Activated naive CD4-positive, alpha-beta T cell treated with anti-CD3 and anti-CD28 coated beads, Interleukin-2, amount 50 U/mL, for 72 hours (primary cell): ENCODE data around the gene MGLL. TPM values are rescaled to one million over a fixed set of nuclear protein-coding genes. Genes with fewer than 3 reads are reported as not detected.

ENCODE experiments used
- ATAC-seq, 2 donors: fragments of 150-1000 bp; cut with Tn5 transposase; 2 replicates each; pipeline ENCODE4 v1.10.0; 2021; ENCODE audit warnings: mild to moderate bottlenecking in 2 of 2, moderate library complexity in 2 of 2
- DNase-seq, 2 donors: peaks; one replicate each; pipeline ENCODE4 v3.0.0; 2021 to 2022; ENCODE audit warnings: low spot score in 2 of 2
- H3K27ac Mint-ChIP-seq, 2 donors: one replicate each; pipeline ENCODE4 v1.8.0; 2022; ENCODE audit warnings: mild to moderate bottlenecking in 2 of 2, mixed read lengths in 2 of 2
- H3K36me3 Mint-ChIP-seq, 2 donors: one replicate each; pipeline ENCODE4 v1.8.0; 2022; ENCODE audit warnings: mixed read lengths in 2 of 2
- H3K9me3 Mint-ChIP-seq, 2 donors: one replicate each; pipeline ENCODE4 v1.8.0; 2022; ENCODE audit warnings: mixed read lengths in 2 of 2
- total RNA-seq, 2 donors: library from RNA; stranded (reverse); gene quantifications; one replicate each; pipeline ENCODE4 v1.2.3, GENCODE V29; 2022

The MGLL gene
- total RNA-seq, 2 donors from 2014 or later, result 0.14 to 0.29 TPM

GRCh38 chr3:127787071-127787490 is 35.2 kb downstream of the MGLL start:
- Mint-ChIP-seq H3K27ac (no peak overlapping the region), H3K9me3 (no peaks in the 10 kb centered on the region), H3K36me3 (no peaks in the 10 kb centered on the region)
- ATAC-seq (no peak), DNase-seq (no peak)

GRCh38 chr3:127786353-127787070 is 35.8 kb downstream of the MGLL start:
- no peaks in the 10 kb centered on the region for H3K36me3 Mint-ChIP-seq
- H3K9me3 Mint-ChIP-seq, result no peaks in the 10 kb centered on the region
- no peak for DNase-seq
- ATAC-seq, result no peak
- H3K27ac Mint-ChIP-seq, result no peak overlapping the region

DNA sequence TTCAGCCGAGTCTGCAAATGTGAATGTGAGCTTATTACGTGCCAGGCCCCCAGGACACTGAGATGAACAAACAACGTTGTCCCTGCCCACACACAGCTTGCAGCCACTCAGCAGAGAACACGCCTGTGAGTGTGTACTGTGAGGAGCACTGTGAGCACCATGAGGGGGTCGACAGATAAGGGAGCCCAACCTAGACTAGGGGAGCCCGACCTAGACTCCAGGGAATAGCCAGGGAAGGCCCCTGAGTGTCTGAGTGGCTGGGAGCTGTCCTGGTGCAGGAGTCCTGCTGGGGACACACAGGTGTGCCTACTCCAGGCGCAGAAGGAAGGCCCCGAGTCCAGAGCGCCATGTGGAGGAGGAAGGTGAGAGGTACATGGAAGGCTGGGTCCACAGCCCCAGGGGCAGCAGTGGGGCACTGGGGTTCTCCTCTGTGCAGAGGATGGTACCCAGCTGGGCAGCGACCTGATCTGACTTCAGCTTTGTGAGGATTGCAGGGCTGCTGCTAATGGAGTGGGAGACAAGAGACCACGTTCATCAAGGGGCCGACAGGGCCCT is 36.5 kb downstream of the MGLL start:
- H3K27ac Mint-ChIP-seq, result no peak overlapping the region

GRCh38 chr3:127784865-127785710 is 37.2 kb downstream of the MGLL start:
- Mint-ChIP-seq H3K9me3 (no peaks in the 10 kb centered on the region), H3K27ac (no peak overlapping the region), H3K36me3 (no peaks in the 10 kb centered on the region)
- no peak for ATAC-seq
- DNase-seq, result no peak

More for the DNA sequence above, 36.5 kb downstream of the MGLL start:
- DNase-seq, result no peak
- H3K9me3 Mint-ChIP-seq, result no peaks in the 10 kb centered on the region
- H3K36me3 Mint-ChIP-seq, result no peaks in the 10 kb centered on the region
- no peak for ATAC-seq

DNA sequence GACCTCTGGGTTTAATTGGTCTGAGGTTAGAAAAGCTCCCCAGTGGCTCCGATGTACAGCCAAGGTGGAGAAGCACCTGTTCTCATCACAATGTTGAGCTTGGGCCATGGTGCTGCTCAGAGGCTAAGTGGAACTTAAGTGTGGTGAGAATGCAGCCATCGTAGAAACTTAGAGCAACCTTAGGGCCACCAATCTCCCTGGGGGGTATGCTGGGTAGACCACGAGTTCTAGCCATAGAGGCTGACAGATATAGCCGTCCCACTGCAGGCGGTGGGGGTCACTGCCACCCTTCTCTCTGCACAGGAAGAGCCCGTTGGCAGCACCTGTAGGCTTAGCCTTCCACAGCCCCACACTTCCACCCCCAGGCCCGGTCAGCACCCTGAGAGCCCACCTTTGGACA is 38.0 kb downstream of the MGLL start:
- peaks cover 0 to 4% of the 10 kb centered on the region in 2 donors for H3K9me3 Mint-ChIP-seq
- no peaks in the 10 kb centered on the region for H3K36me3 Mint-ChIP-seq
- ATAC-seq (no peak), DNase-seq (no peak)
- no peak overlapping the region for H3K27ac Mint-ChIP-seq

DNA sequence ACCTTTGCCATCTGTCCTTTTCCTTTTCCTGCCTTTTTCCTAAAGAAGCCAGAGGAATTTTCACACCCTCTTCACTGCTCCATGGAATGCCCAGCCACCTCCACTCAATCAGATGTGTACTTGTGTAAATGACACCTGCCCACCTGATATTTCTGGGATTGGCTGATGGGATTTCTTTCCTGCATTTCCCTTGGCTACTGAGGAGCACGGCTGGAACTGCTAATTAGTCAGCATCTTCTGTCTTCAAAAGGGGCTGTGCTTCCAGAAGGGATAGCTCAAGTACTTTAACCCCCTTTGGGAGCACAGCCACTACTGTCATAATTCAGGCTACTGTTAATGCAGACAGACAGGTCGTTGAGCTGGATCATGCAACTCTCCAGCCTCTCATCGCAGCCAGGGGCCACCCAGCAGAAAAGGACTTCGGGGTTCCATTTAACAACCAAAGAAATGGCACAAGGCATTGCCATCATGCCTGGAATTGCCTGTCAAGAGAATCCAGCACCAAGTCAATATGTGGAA is 38.6 kb downstream of the MGLL start:
- ATAC-seq (no peak), DNase-seq (no peak)
- H3K27ac Mint-ChIP-seq, result peak overlapping the region in 1 of 2 donors; percentile 60
- H3K9me3 Mint-ChIP-seq, result peaks cover 0 to 4% of the 10 kb centered on the region in 2 donors
- H3K36me3 Mint-ChIP-seq, result no peaks in the 10 kb centered on the region

GRCh38 chr3:127783166-127783565 is 39.1 kb downstream of the MGLL start:
- no peak for ATAC-seq
- DNase-seq, result no peak
- Mint-ChIP-seq H3K9me3 (peaks cover 0 to 4% of the 10 kb centered on the region in 2 donors), H3K27ac (no peak overlapping the region), H3K36me3 (no peaks in the 10 kb centered on the region)

- peaks cover 0 to 9% of the 10 kb centered on the region in 2 donors for H3K9me3 Mint-ChIP-seq
- H3K27ac Mint-ChIP-seq, result no peak overlapping the region
- H3K36me3 Mint-ChIP-seq, result peaks cover 0 to 5% of the 10 kb centered on the region in 2 donors
- DNase-seq (no peak), ATAC-seq (no peak)
Measured at GRCh38 chr3:127781411-127782001, 40.8 kb downstream of the MGLL start.

DNA sequence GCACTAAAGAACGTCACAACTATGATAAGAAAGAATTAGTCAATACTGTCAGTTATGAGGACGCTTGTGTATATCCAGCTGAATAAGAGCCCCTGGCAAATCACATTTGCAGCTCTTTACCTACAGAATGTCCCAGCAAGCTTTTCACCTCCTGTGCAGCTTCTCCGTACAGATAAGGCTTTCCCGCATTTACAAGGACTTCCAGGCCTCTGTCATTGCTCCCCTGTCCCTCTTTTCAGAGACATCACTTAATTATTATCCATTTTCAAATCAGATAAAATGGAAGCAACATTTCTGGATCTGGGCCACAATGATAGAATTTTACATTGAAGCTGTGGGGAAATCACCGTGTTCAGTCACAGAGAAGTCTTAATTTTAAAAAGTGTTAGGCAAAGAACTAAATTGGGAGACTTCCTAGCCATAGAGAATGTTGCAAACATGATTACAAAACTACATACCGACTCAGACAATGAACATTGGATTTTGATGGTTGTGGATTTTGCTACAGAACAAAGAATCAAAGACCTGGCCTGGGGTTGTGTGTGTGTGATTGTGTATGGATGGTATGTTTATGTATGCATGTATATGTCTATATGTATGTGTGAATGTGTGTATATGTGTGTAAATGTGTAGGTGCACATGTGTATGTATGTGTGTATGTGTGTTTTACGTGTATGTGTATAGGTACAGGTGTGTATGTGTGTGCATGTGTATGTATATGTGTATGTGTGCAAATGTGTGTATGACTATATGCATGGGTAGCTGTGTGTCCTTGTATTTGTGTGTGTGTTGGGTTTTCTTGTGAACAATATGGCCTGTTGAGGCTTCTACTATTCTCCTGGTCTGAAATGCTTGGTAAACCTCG is 41.5 kb downstream of the MGLL start:
- ATAC-seq (no peak), DNase-seq (no peak)
- Mint-ChIP-seq H3K36me3 (peaks cover 0 to 6% of the 10 kb centered on the region in 2 donors), H3K9me3 (peaks cover 0 to 10% of the 10 kb centered on the region in 2 donors), H3K27ac (no peak overlapping the region)

DNA sequence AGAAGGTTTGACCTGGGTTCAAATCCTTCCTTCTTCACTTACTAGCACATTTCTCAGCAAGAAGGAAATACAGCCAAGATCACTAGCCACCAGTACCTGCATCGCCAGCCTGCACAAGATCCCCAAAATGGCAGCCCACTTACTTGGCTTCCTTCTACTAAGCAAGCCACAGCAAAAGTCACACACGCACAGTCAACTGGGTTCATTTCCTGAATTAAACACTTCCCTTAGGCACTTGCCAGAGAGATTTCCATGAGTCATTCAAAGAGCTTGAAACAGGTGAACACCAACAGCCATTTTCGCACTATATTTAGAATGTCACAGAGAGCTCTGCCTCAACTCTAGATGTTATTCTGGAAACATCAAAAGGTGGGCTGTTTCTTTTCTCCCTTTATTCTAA is 42.6 kb downstream of the MGLL start:
- peaks cover 0 to 10% of the 10 kb centered on the region in 2 donors for H3K9me3 Mint-ChIP-seq
- ATAC-seq (peak; percentile 78 to 88), DNase-seq (no peak)
- peaks cover 0 to 6% of the 10 kb centered on the region in 2 donors for H3K36me3 Mint-ChIP-seq
- peak overlapping the region; percentile 23 to 39 for H3K27ac Mint-ChIP-seq

DNA sequence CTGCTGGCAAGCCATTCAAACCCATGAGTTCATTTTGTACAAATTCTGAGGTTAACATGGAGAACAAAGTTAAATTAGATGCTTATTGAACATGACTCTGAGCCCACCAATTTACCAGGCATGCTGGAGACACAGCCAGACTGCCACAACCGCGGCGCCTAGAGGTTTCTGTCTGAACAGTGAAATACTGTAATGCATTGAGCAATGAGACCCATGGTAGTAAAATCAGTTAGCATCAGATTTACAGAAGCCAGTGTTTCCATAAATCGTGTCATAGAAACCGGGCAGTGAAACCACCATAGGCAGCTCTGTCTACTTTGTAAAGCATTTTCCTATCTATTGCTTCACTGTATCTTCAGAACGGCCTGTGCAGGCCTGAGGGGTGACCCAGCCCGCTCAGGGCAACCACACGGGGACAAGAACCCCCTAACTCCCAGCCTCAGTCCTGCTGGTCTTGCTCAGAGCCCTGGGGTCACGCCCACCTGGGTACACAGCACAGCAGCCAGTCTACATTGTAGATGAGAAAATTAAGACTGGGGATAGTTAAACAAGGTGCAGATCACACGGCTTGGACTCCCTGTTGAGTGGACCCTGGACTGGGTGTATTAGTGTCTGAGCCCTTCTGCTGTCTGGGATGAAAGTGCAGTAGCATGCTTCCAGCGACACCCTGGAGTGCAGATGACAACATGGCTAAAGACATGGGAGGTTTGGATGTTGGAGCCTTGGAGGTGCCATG is 44.2 kb downstream of the MGLL start:
- DNase-seq, result no peak
- peaks cover 0 to 6% of the 10 kb centered on the region in 2 donors for H3K36me3 Mint-ChIP-seq
- peaks cover 0 to 10% of the 10 kb centered on the region in 2 donors for H3K9me3 Mint-ChIP-seq
- no peak overlapping the region for H3K27ac Mint-ChIP-seq
- no peak for ATAC-seq

GRCh38 chr3:127777332-127777731 is 45.0 kb downstream of the MGLL start:
- no peak for ATAC-seq
- Mint-ChIP-seq H3K9me3 (peaks cover 0 to 10% of the 10 kb centered on the region in 2 donors), H3K36me3 (peaks cover 0 to 6% of the 10 kb centered on the region in 2 donors)

DNA sequence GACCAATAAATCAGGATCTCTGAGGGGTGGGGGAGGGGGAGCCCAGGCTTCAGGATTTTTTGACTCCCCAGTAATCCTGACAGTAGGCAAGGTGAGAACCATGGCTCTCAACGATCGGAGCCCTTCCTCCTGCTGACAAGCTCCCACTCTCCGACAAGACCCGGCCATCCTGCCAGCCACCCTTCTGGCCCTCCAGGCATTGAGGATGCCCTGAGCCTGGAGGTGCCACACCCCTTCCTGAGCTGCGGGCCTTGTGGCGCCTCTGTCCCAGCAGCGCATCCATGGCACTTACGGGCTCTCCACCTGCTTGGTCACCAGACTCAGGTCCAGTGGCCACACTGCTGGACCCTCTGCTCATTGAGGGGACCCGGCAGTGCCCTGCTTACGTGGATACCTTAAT is 46.0 kb downstream of the MGLL start:
- ATAC-seq, result no peak
- no peak for DNase-seq
- H3K9me3 Mint-ChIP-seq, result peaks cover 0 to 10% of the 10 kb centered on the region in 2 donors
- H3K27ac Mint-ChIP-seq, result peak overlapping the region; percentile 38 to 64
- H3K36me3 Mint-ChIP-seq, result peaks cover 0 to 6% of the 10 kb centered on the region in 2 donors

More at GRCh38 chr3:127777332-127777731, 45.0 kb downstream of the MGLL start:
- no peak overlapping the region for H3K27ac Mint-ChIP-seq
- DNase-seq, result no peak

- H3K27ac Mint-ChIP-seq, result no peak overlapping the region
- H3K36me3 Mint-ChIP-seq, result peaks cover 0 to 6% of the 10 kb centered on the region in 2 donors
- DNase-seq, result no peak
- no peak for ATAC-seq
- peaks cover 0 to 10% of the 10 kb centered on the region in 2 donors for H3K9me3 Mint-ChIP-seq
Measured at GRCh38 chr3:127775398-127776109, 46.8 kb downstream of the MGLL start.

- DNase-seq (no peak), ATAC-seq (no peak)
- Mint-ChIP-seq H3K27ac (no peak overlapping the region), H3K36me3 (peaks cover 0 to 6% of the 10 kb centered on the region in 2 donors), H3K9me3 (peaks cover 0 to 8% of the 10 kb centered on the region in 2 donors)
Measured at GRCh38 chr3:127774647-127775046, 47.7 kb downstream of the MGLL start.
